ENCODE measurements around the gene NOXA1.

Gene NOXA1

GRCh38 chr9:137387891-137388560 lies 35.2 kb upstream of the NOXA1 start:
- DNase-seq (ENCODE audit: low spot score): no peak

GRCh38 chr9:137388589-137389427 lies 34.4 kb upstream of the NOXA1 start:
- DNase-seq (ENCODE audit: low spot score): no peak

- no peak for DNase-seq (ENCODE audit: low spot score)
Observed at GRCh38 chr9:137389428-137389746, 33.8 kb upstream of the NOXA1 start.

GRCh38 chr9:137390553-137391410 lies 32.4 kb upstream of the NOXA1 start:
- no peak for DNase-seq (ENCODE audit: low spot score)

- peak; percentile 73 for DNase-seq (ENCODE audit: low spot score)
Observed at GRCh38 chr9:137391411-137391754, 31.8 kb upstream of the NOXA1 start.

- DNase-seq (ENCODE audit: low spot score): no peak
Observed at GRCh38 chr9:137392232-137393007, 30.8 kb upstream of the NOXA1 start.

- DNase-seq (ENCODE audit: low spot score): no peak
Observed at GRCh38 chr9:137393176-137394150, 29.7 kb upstream of the NOXA1 start.

- DNase-seq (ENCODE audit: low spot score): no peak
Observed at GRCh38 chr9:137394866-137395665, 28.1 kb upstream of the NOXA1 start.

GRCh38 chr9:137395666-137396010 lies 27.6 kb upstream of the NOXA1 start:
- no peak for DNase-seq (ENCODE audit: low spot score)

- no peak for DNase-seq (ENCODE audit: low spot score)
Observed at GRCh38 chr9:137396227-137396626, 27.0 kb upstream of the NOXA1 start.

- DNase-seq (ENCODE audit: low spot score): no peak
Observed at GRCh38 chr9:137396634-137397367, 26.4 kb upstream of the NOXA1 start.

- DNase-seq (ENCODE audit: low spot score): no peak
Observed at GRCh38 chr9:137397675-137398423, 25.3 kb upstream of the NOXA1 start.

- no peak for DNase-seq (ENCODE audit: low spot score)
Observed at GRCh38 chr9:137398561-137399468, 24.4 kb upstream of the NOXA1 start.

GRCh38 chr9:137402746-137403145 lies 20.4 kb upstream of the NOXA1 start:
- DNase-seq (ENCODE audit: low spot score): no peak

GRCh38 chr9:137403269-137403668 lies 19.9 kb upstream of the NOXA1 start:
- DNase-seq (ENCODE audit: low spot score): no peak

- DNase-seq (ENCODE audit: low spot score): no peak
Observed at GRCh38 chr9:137404961-137405567, 18.1 kb upstream of the NOXA1 start.

GRCh38 chr9:137405677-137406081 lies 17.5 kb upstream of the NOXA1 start:
- no peak for DNase-seq (ENCODE audit: low spot score)

Data from iPS-NIHi11 (cell line).